H9 (cell line): ENCODE measurements around the gene LRRC3C. TPM values are rescaled to one million over a fixed set of nuclear protein-coding genes. Genes with fewer than 3 reads are reported as not detected.

ENCODE experiments used
- DNase-seq: peaks from one replicate; pipeline ENCODE4 v3.0.0-alpha.2; 2017
- H2AFZ ChIP-seq: one replicate; pipeline ENCODE4 v1.6.1; 2013; ENCODE audit warnings: mild to moderate bottlenecking, low read length, control low read depth, moderate library complexity
- H2AK5ac ChIP-seq: 2 replicates; pipeline ENCODE4 v1.6.1; 2013; ENCODE audit warnings: low read length, control low read depth, mixed read lengths; ENCODE audit not compliant: insufficient read length
- H2BK120ac ChIP-seq: one replicate; pipeline ENCODE4 v1.6.1; 2013; ENCODE audit warnings: low read depth, mild to moderate bottlenecking, low read length, control low read depth, inconsistent platforms; ENCODE audit not compliant: poor library complexity, severe bottlenecking
- H2BK12ac ChIP-seq: 2 replicates; pipeline ENCODE4 v1.6.1; 2013; ENCODE audit warnings: low read length, control low read depth, mixed read lengths, low read depth; ENCODE audit not compliant: insufficient read length
- H2BK15ac ChIP-seq: 2 replicates; pipeline ENCODE4 v1.6.1; 2013; ENCODE audit warnings: low read depth, low read length, control low read depth
- H2BK20ac ChIP-seq: one replicate; pipeline ENCODE4 v1.6.1; 2013; ENCODE audit warnings: low read depth, mild to moderate bottlenecking, low read length, control low read depth, inconsistent platforms; ENCODE audit not compliant: poor library complexity, severe bottlenecking
- H2BK5ac ChIP-seq: 2 replicates; pipeline ENCODE4 v1.6.1; 2013; ENCODE audit warnings: low read length, control low read depth, mixed read lengths; ENCODE audit not compliant: insufficient read length
- H3K14ac ChIP-seq: 2 replicates; pipeline ENCODE4 v1.6.1; 2013; ENCODE audit warnings: low read length, control low read depth; ENCODE audit not compliant: insufficient read depth
- H3K18ac ChIP-seq: 2 replicates; pipeline ENCODE4 v1.6.1; 2013; ENCODE audit warnings: low read depth, mild to moderate bottlenecking, mixed read lengths, low read length, control low read depth; ENCODE audit not compliant: insufficient read length
- H3K23ac ChIP-seq: 2 replicates; pipeline ENCODE4 v1.6.1; 2013; ENCODE audit warnings: low read length, control low read depth, mixed read lengths, low read depth; ENCODE audit not compliant: insufficient read length
- H3K23me2 ChIP-seq: 2 replicates; pipeline ENCODE4 v1.6.1; 2013; ENCODE audit warnings: low read depth, mild to moderate bottlenecking, mixed read lengths, low read length, control low read depth; ENCODE audit not compliant: insufficient read length, poor library complexity, severe bottlenecking
- H3K27ac ChIP-seq: 2 replicates; pipeline ENCODE4 v1.5.1; 2013; ENCODE audit warnings: low read length, control low read depth, mixed read lengths, low read depth; ENCODE audit not compliant: insufficient read length
- H3K27me3 ChIP-seq: 2 replicates; pipeline ENCODE4 v1.6.1; 2013; ENCODE audit warnings: low read length, control low read depth, inconsistent platforms; ENCODE audit not compliant: insufficient read depth
- H3K4ac ChIP-seq: 2 replicates; pipeline ENCODE4 v1.6.1; 2013; ENCODE audit warnings: low read depth, mild to moderate bottlenecking, control low read depth, inconsistent platforms, low read length, moderate library complexity
- H3K4me1 ChIP-seq: 2 replicates; pipeline ENCODE4 v1.6.1; 2013; ENCODE audit warnings: low read length, control low read depth, inconsistent platforms; ENCODE audit not compliant: insufficient read depth
- H3K4me2 ChIP-seq: 2 replicates; pipeline ENCODE4 v1.6.1; 2013; ENCODE audit warnings: low read length, control low read depth, mixed read lengths; ENCODE audit not compliant: insufficient read length, insufficient read depth
- H3K56ac ChIP-seq: 2 replicates; pipeline ENCODE4 v1.6.1; 2013; ENCODE audit warnings: low read depth, mild to moderate bottlenecking, mixed read lengths, low read length, control low read depth; ENCODE audit not compliant: insufficient read length
- H3K79me1 ChIP-seq: 2 replicates; pipeline ENCODE4 v1.6.1; 2013; ENCODE audit warnings: low read depth, mild to moderate bottlenecking, moderate library complexity, low read length, control low read depth, inconsistent platforms; ENCODE audit not compliant: insufficient read depth, poor library complexity, severe bottlenecking
- H3K79me2 ChIP-seq: 2 replicates; pipeline ENCODE4 v1.6.1; 2013; ENCODE audit warnings: low read length, control low read depth, inconsistent platforms; ENCODE audit not compliant: insufficient read depth
- H3K9ac ChIP-seq: 2 replicates; pipeline ENCODE4 v1.6.1; 2013; ENCODE audit warnings: low read length, control low read depth, mixed read lengths; ENCODE audit not compliant: insufficient read length; ENCODE audit errors: extremely low read depth
- H3K9me3 ChIP-seq: one replicate; pipeline ENCODE4 v1.6.1; 2013; ENCODE audit warnings: low read depth, low read length, inconsistent platforms; ENCODE audit not compliant: control insufficient read depth
- H3T11ph ChIP-seq: one replicate; pipeline ENCODE4 v1.6.1; 2013; ENCODE audit warnings: mild to moderate bottlenecking, low read length, control low read depth, inconsistent platforms
- H4K20me1 ChIP-seq: one replicate; pipeline ENCODE4 v1.6.1; 2013; ENCODE audit not compliant: control insufficient read depth, insufficient read length, insufficient read depth
- H4K5ac ChIP-seq: 2 replicates; pipeline ENCODE4 v1.6.1; 2013; ENCODE audit warnings: low read depth, mild to moderate bottlenecking, mixed read lengths, low read length, control low read depth; ENCODE audit not compliant: insufficient read length
- H4K8ac ChIP-seq: replicated peaks from 2 replicates; pipeline ENCODE4 v1.6.1; 2013; ENCODE audit warnings: low read length, control low read depth, mixed read lengths, low read depth; ENCODE audit not compliant: insufficient read length
- H4K91ac ChIP-seq: 2 replicates; pipeline ENCODE4 v1.6.1; 2013; ENCODE audit warnings: low read depth, mild to moderate bottlenecking, moderate library complexity, mixed read lengths, low read length, control low read depth; ENCODE audit not compliant: insufficient read length
- H3K27ac Mint-ChIP-seq, 3 experiments: 2 replicates in 2 of 3; 3 replicates in 1 of 3; pipeline ENCODE4 v1.8.0; 2020 to 2021; ENCODE audit warnings: mixed read lengths in 3 of 3, mild to moderate bottlenecking in 1 of 3, moderate library complexity in 1 of 3
- H3K27me3 Mint-ChIP-seq: 2 replicates; pipeline ENCODE4 v1.8.0; 2021; ENCODE audit warnings: low read depth, mild to moderate bottlenecking, moderate library complexity, mixed read lengths
- H3K36me3 Mint-ChIP-seq, 3 experiments: 2 replicates in 2 of 3; 3 replicates in 1 of 3; pipeline ENCODE4 v1.8.0; 2020 to 2021; ENCODE audit warnings: low read depth in 3 of 3, mixed read lengths in 3 of 3; ENCODE audit not compliant: insufficient read depth in 1 of 3
- H3K4me1 Mint-ChIP-seq, 2 experiments: 2 replicates each; pipeline ENCODE4 v1.8.0; 2020; ENCODE audit warnings: mixed read lengths in 2 of 2
- H3K4me3 Mint-ChIP-seq, 2 experiments: 2 replicates in 1 of 2; 3 replicates in 1 of 2; pipeline ENCODE4 v1.8.0; 2020 to 2021; ENCODE audit warnings: mild to moderate bottlenecking in 2 of 2, mixed read lengths in 2 of 2, moderate library complexity in 1 of 2
- H3K9me3 Mint-ChIP-seq, 2 experiments: 2 replicates in 1 of 2; 3 replicates in 1 of 2; pipeline ENCODE4 v1.8.0; 2020; ENCODE audit warnings: mild to moderate bottlenecking in 2 of 2, mixed read lengths in 2 of 2, moderate library complexity in 1 of 2
- whole genome bisulfite sequencing: extraction: QIAGEN DNeasy Blood & Tissue Kit; methylation state at CpG from one replicate; pipeline ENCODE4 v1.1.7; 2013; ENCODE audit warnings: missing lambda C conversion rate, low lambda C conversion rate, mixed read lengths; ENCODE audit not compliant: insufficient read length; ENCODE audit errors: extremely low coverage; 5-methylcytosine and 5-hydroxymethylcytosine counted together
- total RNA-seq: library from RNA; stranded (reverse); gene quantifications from 2 replicates; pipeline ENCODE4 v1.2.1, GENCODE V29; 2021
- TF ChIP-seq, protein P1 (sequence below): fragments of 200-600 bp; sonication (generic); conservative IDR thresholded peaks from 3 replicates; pipeline ENCODE4 v1.8.0; 2021; ENCODE audit warnings: antibody characterized with exemption, mild to moderate bottlenecking

The LRRC3C gene
- total RNA-seq, 1 experiment from 2014 or later = not detected

DNA sequence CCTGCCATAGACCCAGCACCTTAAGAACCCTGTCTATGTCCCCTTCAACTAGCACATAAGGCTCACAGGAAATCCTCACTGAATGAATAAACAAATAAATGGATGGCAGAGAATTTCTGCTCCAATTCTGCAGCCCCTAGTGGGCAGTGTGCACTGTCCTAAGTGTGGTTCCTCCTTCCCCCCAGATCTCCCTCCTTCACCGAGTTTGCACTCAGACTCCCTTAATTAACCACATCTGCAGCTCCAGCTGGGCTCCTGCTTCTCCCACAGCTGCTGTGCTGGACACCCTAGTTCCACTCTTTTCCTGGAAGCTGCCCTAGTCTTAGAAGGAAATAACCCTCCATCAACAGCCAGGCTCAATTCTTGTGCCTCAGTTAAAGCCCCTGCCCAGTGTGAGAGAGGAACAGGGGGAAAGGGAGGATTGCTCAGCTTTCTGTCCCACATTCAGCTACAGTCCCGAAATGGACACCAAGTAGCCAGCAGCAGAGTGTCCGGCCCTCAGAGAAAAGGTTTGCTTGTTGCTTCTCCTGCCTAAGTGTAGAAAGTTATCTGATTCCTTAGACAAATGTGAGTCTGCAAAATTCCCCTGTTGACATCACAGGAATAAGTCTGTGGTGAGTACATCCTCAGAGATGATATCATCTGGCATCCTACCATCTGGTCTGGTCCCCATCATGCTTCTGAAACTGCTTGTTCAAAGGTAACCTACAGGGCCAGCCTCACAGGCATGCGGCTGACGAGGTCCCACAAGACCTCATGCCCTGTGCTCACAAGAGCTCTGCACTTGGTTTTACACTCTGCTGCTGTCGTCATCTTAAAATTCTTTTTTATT lies 12.3 kb downstream of the LRRC3C start:
- no peaks in the 10 kb centered on the region for H3K23me2 ChIP-seq
- H3K79me2 ChIP-seq = no peaks in the 10 kb centered on the region
- no peak overlapping the region for H3K27ac ChIP-seq
- no peak overlapping the region for H2BK15ac ChIP-seq
- no peaks in the 10 kb centered on the region for H3K79me1 ChIP-seq
- no peak overlapping the region for H3K18ac ChIP-seq
- no peak overlapping the region for H3K4ac ChIP-seq
- no peaks in the 10 kb centered on the region for H3K9me3 Mint-ChIP-seq
- H3K4me3 Mint-ChIP-seq = no peak overlapping the region
- H4K91ac ChIP-seq = no peak overlapping the region
- H3K14ac ChIP-seq = no peak overlapping the region
- H3K9ac ChIP-seq = no peak overlapping the region
- H3K4me1 ChIP-seq = no peaks in the 10 kb centered on the region; the same call in 1 of the 2 replicates
- H2AK5ac ChIP-seq = no peak overlapping the region
- no peak overlapping the region for H2BK12ac ChIP-seq
- H2BK5ac ChIP-seq = no peak overlapping the region
- no peak overlapping the region for H2BK20ac ChIP-seq
- H3K56ac ChIP-seq = no peak overlapping the region
- no peak overlapping the region for H3K23ac ChIP-seq
- no peak overlapping the region for H3T11ph ChIP-seq
- no peaks in the 10 kb centered on the region for H3K36me3 Mint-ChIP-seq
- H2BK120ac ChIP-seq = no peak overlapping the region
- H4K5ac ChIP-seq = no peak overlapping the region
- no peak for DNase-seq
- H2AFZ ChIP-seq = no peak overlapping the region
- H3K9me3 ChIP-seq = no peaks in the 10 kb centered on the region
- H3K27me3 Mint-ChIP-seq = peaks cover 9% of the 10 kb centered on the region
- H3K4me1 Mint-ChIP-seq = peaks cover 0 to 16% of the 10 kb centered on the region in 2 experiments; a peak in 2 of 4 replicates
- H4K8ac ChIP-seq = no peak overlapping the region
- H3K27me3 ChIP-seq = no peaks in the 10 kb centered on the region
- TF ChIP-seq, protein P1, sequence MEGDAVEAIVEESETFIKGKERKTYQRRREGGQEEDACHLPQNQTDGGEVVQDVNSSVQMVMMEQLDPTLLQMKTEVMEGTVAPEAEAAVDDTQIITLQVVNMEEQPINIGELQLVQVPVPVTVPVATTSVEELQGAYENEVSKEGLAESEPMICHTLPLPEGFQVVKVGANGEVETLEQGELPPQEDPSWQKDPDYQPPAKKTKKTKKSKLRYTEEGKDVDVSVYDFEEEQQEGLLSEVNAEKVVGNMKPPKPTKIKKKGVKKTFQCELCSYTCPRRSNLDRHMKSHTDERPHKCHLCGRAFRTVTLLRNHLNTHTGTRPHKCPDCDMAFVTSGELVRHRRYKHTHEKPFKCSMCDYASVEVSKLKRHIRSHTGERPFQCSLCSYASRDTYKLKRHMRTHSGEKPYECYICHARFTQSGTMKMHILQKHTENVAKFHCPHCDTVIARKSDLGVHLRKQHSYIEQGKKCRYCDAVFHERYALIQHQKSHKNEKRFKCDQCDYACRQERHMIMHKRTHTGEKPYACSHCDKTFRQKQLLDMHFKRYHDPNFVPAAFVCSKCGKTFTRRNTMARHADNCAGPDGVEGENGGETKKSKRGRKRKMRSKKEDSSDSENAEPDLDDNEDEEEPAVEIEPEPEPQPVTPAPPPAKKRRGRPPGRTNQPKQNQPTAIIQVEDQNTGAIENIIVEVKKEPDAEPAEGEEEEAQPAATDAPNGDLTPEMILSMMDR = peak; percentile 40; the same call in 2 of the 3 replicates
- no peak overlapping the region for H3K4me2 ChIP-seq
- H3K27ac Mint-ChIP-seq = no peak overlapping the region
- WGBS = no CpG with 5 or more reads among the region's 6 CpGs
- no peaks in the 10 kb centered on the region for H4K20me1 ChIP-seq
